MM.1S (cell line): ENCODE measurements around the gene FIGNL2.

Source experiments
- DNase-seq: peaks from one replicate; pipeline ENCODE4 v3.0.0-alpha.2; 2015
- H2AFZ ChIP-seq: fragments of 300-600 bp; sonication (generic); 2 replicates; pipeline ENCODE4 v1.6.0; 2016; ENCODE audit warnings: antibody characterized with exemption, low read length
- H3F3A ChIP-seq: fragments of 300-600 bp; sonication (generic); 2 replicates; pipeline ENCODE4 v1.6.1; 2016; ENCODE audit warnings: mild to moderate bottlenecking, antibody characterized with exemption, low read length, moderate library complexity, mixed read lengths; ENCODE audit not compliant: insufficient read depth
- H3K27ac ChIP-seq: fragments of 300-600 bp; sonication (generic); 2 replicates; pipeline ENCODE4 v1.5.1; 2016; ENCODE audit warnings: mild to moderate bottlenecking, low read length
- H3K27me3 ChIP-seq: fragments of 300-600 bp; sonication (generic); replicated peaks from 2 replicates; pipeline ENCODE4 v1.6.0; 2016; ENCODE audit warnings: low read length; ENCODE audit not compliant: insufficient read depth
- H3K36me3 ChIP-seq: fragments of 300-600 bp; sonication (generic); replicated peaks from 2 replicates; pipeline ENCODE4 v1.6.1; 2016; ENCODE audit warnings: mild to moderate bottlenecking, low read length, mixed read lengths; ENCODE audit not compliant: insufficient read depth
- H3K4me1 ChIP-seq: fragments of 300-600 bp; sonication (generic); 2 replicates; pipeline ENCODE4 v1.6.1; 2016; ENCODE audit warnings: low read length, mixed read lengths
- H3K4me2 ChIP-seq: fragments of 300-600 bp; sonication (generic); 2 replicates; pipeline ENCODE4 v1.6.0; 2016; ENCODE audit warnings: low read depth, low read length
- H3K4me3 ChIP-seq: fragments of 300-600 bp; sonication (generic); 2 replicates; pipeline ENCODE4 v1.5.1; 2016; ENCODE audit warnings: low read length, mixed read lengths
- H3K79me2 ChIP-seq: fragments of 300-600 bp; sonication (generic); 2 replicates; pipeline ENCODE4 v1.6.1; 2016; ENCODE audit warnings: mixed run types, low read length, mixed read lengths
- H3K9ac ChIP-seq: fragments of 300-600 bp; sonication (generic); 2 replicates; pipeline ENCODE4 v1.6.1; 2016; ENCODE audit warnings: low read length, mixed read lengths
- H3K9me2 ChIP-seq: fragments of 300-600 bp; sonication (generic); replicated peaks from 2 replicates; pipeline ENCODE4 v1.6.1; 2016; ENCODE audit warnings: mild to moderate bottlenecking, low read length, mixed read lengths; ENCODE audit not compliant: insufficient read depth
- H3K9me3 ChIP-seq: fragments of 300-600 bp; sonication (generic); replicated peaks from 2 replicates; pipeline ENCODE4 v1.6.1; 2016; ENCODE audit warnings: mild to moderate bottlenecking, low read length, mixed read lengths; ENCODE audit not compliant: insufficient read depth
- H4K20me1 ChIP-seq: fragments of 300-600 bp; sonication (generic); 2 replicates; pipeline ENCODE4 v1.6.1; 2016; ENCODE audit warnings: mild to moderate bottlenecking, low read length, moderate library complexity, mixed read lengths; ENCODE audit not compliant: insufficient read depth
- CTCF ChIP-seq: fragments of 300-600 bp; sonication (generic); IDR thresholded peaks from 2 replicates; pipeline ENCODE4 v1.5.1; 2016; ENCODE audit warnings: antibody characterized with exemption, low read length, mixed read lengths
- EZH2 ChIP-seq: fragments of 300-600 bp; sonication (generic); optimal IDR thresholded peaks from 2 replicates; pipeline ENCODE3; 2017; ENCODE audit warnings: low read depth, mild to moderate bottlenecking, antibody characterized with exemption, low read length, mixed read lengths
- EZH2phosphoT487 ChIP-seq: fragments of 300-600 bp; sonication (generic); IDR thresholded peaks from 2 replicates; pipeline ENCODE4 v1.6.1; 2018; ENCODE audit warnings: antibody characterized with exemption, low read length

Gene FIGNL2

DNA sequence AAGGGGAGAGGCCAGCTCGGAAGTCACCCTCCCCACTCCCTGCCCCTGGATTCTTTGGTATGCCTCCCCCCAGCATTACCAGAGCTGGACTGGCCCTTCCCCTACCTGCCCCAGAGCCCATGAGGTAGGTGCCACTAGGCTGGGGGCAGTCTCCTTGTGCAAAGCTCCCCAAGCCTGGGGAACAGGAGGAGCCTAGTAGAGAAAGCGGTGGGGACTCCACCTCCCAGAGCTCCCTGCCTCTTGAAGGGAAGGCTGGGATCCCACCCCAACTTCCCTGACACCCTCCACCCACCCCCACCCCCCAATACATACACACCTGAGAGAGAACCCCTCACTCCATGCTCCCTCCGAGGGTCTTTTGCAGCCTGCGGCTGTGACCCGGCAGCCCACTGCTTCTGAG lies 30.4 kb downstream of the FIGNL2 start:
- Histone ChIP-seq H3K79me2 (no peaks in the 10 kb centered on the region), H3K9ac (no peak overlapping the region), H3K9me3 (no peaks in the 10 kb centered on the region), H3K27me3 (peaks cover 59% of the 10 kb centered on the region), H3K4me2 (no peak overlapping the region), H3K27ac (no peak overlapping the region), H3K36me3 (no peaks in the 10 kb centered on the region), H4K20me1 (no peaks in the 10 kb centered on the region), H2AFZ (no peak overlapping the region), H3K4me3 (no peak overlapping the region), H3F3A (no peaks in the 10 kb centered on the region), H3K9me2 (no peaks in the 10 kb centered on the region), H3K4me1 (no peaks in the 10 kb centered on the region)
- TF ChIP-seq EZH2 (no peak), CTCF (no peak), EZH2phosphoT487 (no peak)
- DNase-seq: no peak

GRCh38 chr12:51817027-51817953 lies 31.2 kb downstream of the FIGNL2 start:
- no peak overlapping the region for H2AFZ ChIP-seq
- H3K4me2 ChIP-seq: no peak overlapping the region
- H3F3A ChIP-seq: no peaks in the 10 kb centered on the region
- no peak for DNase-seq
- H4K20me1 ChIP-seq: no peaks in the 10 kb centered on the region
- no peak overlapping the region for H3K9ac ChIP-seq
- TF ChIP-seq CTCF (no peak), EZH2 (no peak), EZH2phosphoT487 (no peak)
- H3K27ac ChIP-seq: no peak overlapping the region
- no peaks in the 10 kb centered on the region for H3K36me3 ChIP-seq
- H3K9me2 ChIP-seq: no peaks in the 10 kb centered on the region
- H3K27me3 ChIP-seq: peaks cover 52% of the 10 kb centered on the region
- no peaks in the 10 kb centered on the region for H3K79me2 ChIP-seq
- H3K4me3 ChIP-seq: no peak overlapping the region
- no peaks in the 10 kb centered on the region for H3K4me1 ChIP-seq
- no peaks in the 10 kb centered on the region for H3K9me3 ChIP-seq

- DNase-seq: no peak
- Histone ChIP-seq H3K4me3 (no peak overlapping the region), H3F3A (no peaks in the 10 kb centered on the region), H3K79me2 (no peaks in the 10 kb centered on the region), H2AFZ (no peak overlapping the region), H3K9me3 (no peaks in the 10 kb centered on the region), H3K27me3 (peaks cover 45% of the 10 kb centered on the region), H3K4me1 (no peaks in the 10 kb centered on the region), H3K27ac (no peak overlapping the region), H3K36me3 (no peaks in the 10 kb centered on the region), H4K20me1 (no peaks in the 10 kb centered on the region), H3K9me2 (no peaks in the 10 kb centered on the region), H3K9ac (no peak overlapping the region), H3K4me2 (no peak overlapping the region)
- TF ChIP-seq CTCF: no peak
- TF ChIP-seq EZH2: no peak
- TF ChIP-seq EZH2phosphoT487: no peak
These were observed 32.9 kb downstream of the FIGNL2 start for GRCh38 chr12:51815571-51815970.
